ENCODE results near the gene RBM23.
A peak's percentile ranks its signal among the peaks of the same experiment; 100 is the strongest.
"Not testable (repeated sequence)": the region's sequence is repeated elsewhere in the genome, so short reads cannot be mapped to it uniquely, and the experiment has no call there.

Gene RBM23

DNA sequence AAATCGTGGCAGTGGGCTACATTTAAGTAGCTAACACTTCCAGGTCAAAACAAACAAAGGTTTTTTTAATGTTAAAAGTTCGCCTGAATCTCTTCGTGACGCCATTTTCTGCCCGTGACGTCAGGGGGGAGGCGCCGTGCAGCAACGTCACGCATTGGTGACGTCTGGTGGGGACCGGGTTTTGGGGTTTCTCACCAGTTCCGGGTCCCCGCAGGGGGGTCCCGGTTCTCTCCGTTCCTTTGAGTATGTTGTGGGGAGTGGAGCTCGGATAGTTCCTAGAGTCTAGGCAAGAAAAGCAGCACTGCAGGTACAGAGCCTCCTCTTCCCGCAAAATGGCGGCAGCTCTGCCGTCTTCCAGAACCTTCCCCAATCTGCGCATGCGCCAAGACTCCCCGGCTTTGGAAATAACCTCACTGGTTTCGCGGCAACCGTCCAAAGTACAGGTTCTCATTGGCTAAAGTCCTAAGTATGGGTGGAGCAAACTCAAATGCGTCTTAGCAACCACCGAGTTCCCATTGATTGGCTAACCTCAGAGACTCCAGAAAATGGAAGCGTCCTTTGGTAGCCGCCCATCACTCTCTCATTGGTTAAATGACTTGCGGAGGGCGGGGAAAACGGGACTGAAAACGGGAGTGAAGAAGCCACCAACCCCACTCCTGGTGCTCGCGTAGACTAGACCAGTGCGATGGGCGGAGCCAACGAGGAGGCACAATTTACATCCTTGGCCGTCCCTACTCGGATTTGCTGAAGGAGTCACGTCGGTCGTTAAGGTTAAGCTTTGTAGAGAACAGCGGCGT is at the start of gene RBM23:
TSS of gene RBM23 (minus strand) at position 346 of the 797 bp plus-strand sequence.
- H3K27me3 ChIP-seq (ENCODE audit: control insufficient read depth in 5 of 5, insufficient read depth in 4 of 5, low read length in 5 of 5), result peaks cover 0 to 3% (median 0%) of the 10 kb centered on the region in 5 donors
- peaks cover 17 to 34% (median 29%) of the 10 kb centered on the region in 5 donors for H3K36me3 ChIP-seq (ENCODE audit: control insufficient read depth in 5 of 5, insufficient read depth in 5 of 5, low read length in 5 of 5)
- peaks cover 6 to 37% (median 26%) of the 10 kb centered on the region in 5 donors for H3K4me1 ChIP-seq (ENCODE audit: control insufficient read depth in 5 of 5, insufficient read depth in 5 of 5, low read length in 5 of 5)
- H3K9ac ChIP-seq (ENCODE audit: low read length in 5 of 5), result peak within 1 kb of the TSS; percentile 69 to 98 (median 97)
- H3K27ac ChIP-seq (ENCODE audit: low read depth, low read length), result peak within 1 kb of the TSS; percentile 99
- peak within 1 kb of the TSS; percentile 92 to 96 (median 95) for H3K4me3 ChIP-seq (ENCODE audit: low read depth in 1 of 5, low read length in 5 of 5)
- no peaks in the 10 kb centered on the region for H3K9me3 ChIP-seq (ENCODE audit: control insufficient read depth in 5 of 5, low read length in 5 of 5)

DNA sequence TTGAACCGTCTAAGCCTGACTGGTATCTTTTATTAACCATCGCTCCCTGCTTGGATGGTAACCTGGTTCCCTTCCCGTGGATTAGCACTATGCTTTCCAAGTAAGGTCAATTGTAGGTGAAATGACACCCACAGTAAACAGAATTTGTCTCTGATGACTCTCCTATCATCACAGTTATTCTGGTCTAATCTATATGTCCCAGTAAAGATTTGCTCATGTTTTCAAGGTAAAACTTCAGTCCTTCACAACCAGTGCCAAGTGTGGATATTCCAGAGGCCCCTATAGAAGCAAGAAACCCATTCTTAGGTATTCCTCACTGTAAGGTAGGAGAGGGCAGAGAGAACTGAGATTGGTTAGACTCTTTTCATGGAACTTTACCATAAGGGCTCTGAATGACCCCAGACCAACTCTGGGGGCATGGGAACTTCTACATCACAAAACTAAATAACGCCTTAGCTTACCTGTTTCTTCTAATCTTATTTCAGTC is 47.9 kb upstream of the RBM23 start:
- H3K4me1 ChIP-seq (ENCODE audit: control insufficient read depth in 5 of 5, insufficient read depth in 5 of 5, low read length in 5 of 5), result no peaks in the 10 kb centered on the region
- H3K4me3 ChIP-seq (ENCODE audit: low read depth in 1 of 5, low read length in 5 of 5), result no peak overlapping the region
- no peaks in the 10 kb centered on the region for H3K9me3 ChIP-seq (ENCODE audit: control insufficient read depth in 5 of 5, low read length in 5 of 5)
- H3K27me3 ChIP-seq (ENCODE audit: control insufficient read depth in 5 of 5, insufficient read depth in 4 of 5, low read length in 5 of 5), result no peaks in the 10 kb centered on the region
- no peak overlapping the region for H3K27ac ChIP-seq (ENCODE audit: low read depth, low read length)
- H3K9ac ChIP-seq (ENCODE audit: low read length in 5 of 5), result no peak overlapping the region
- no peaks in the 10 kb centered on the region for H3K36me3 ChIP-seq (ENCODE audit: control insufficient read depth in 5 of 5, insufficient read depth in 5 of 5, low read length in 5 of 5)

GRCh38 chr14:22965916-22966782 is 47.2 kb upstream of the RBM23 start:
- not testable (repeated sequence) for H3K4me3 ChIP-seq (ENCODE audit: low read depth in 1 of 5, low read length in 5 of 5); H3K27me3 ChIP-seq (ENCODE audit: control insufficient read depth in 5 of 5, insufficient read depth in 4 of 5, low read length in 5 of 5); H3K36me3 ChIP-seq (ENCODE audit: control insufficient read depth in 5 of 5, insufficient read depth in 5 of 5, low read length in 5 of 5); H3K4me1 ChIP-seq (ENCODE audit: control insufficient read depth in 5 of 5, insufficient read depth in 5 of 5, low read length in 5 of 5); H3K27ac ChIP-seq (ENCODE audit: low read depth, low read length); H3K9ac ChIP-seq (ENCODE audit: low read length in 5 of 5); H3K9me3 ChIP-seq (ENCODE audit: control insufficient read depth in 5 of 5, low read length in 5 of 5)

- no peak overlapping the region for H3K9ac ChIP-seq (ENCODE audit: low read length in 5 of 5)
- no peaks in the 10 kb centered on the region for H3K36me3 ChIP-seq (ENCODE audit: control insufficient read depth in 5 of 5, insufficient read depth in 5 of 5, low read length in 5 of 5)
- H3K4me3 ChIP-seq (ENCODE audit: low read depth in 1 of 5, low read length in 5 of 5), result no peak overlapping the region
- no peaks in the 10 kb centered on the region for H3K27me3 ChIP-seq (ENCODE audit: control insufficient read depth in 5 of 5, insufficient read depth in 4 of 5, low read length in 5 of 5)
- no peaks in the 10 kb centered on the region for H3K9me3 ChIP-seq (ENCODE audit: control insufficient read depth in 5 of 5, low read length in 5 of 5)
- H3K27ac ChIP-seq (ENCODE audit: low read depth, low read length), result no peak overlapping the region
- peaks cover 0 to 4% (median 0%) of the 10 kb centered on the region in 5 donors for H3K4me1 ChIP-seq (ENCODE audit: control insufficient read depth in 5 of 5, insufficient read depth in 5 of 5, low read length in 5 of 5)
Observed at GRCh38 chr14:22962061-22962676, 43.2 kb upstream of the RBM23 start.

DNA sequence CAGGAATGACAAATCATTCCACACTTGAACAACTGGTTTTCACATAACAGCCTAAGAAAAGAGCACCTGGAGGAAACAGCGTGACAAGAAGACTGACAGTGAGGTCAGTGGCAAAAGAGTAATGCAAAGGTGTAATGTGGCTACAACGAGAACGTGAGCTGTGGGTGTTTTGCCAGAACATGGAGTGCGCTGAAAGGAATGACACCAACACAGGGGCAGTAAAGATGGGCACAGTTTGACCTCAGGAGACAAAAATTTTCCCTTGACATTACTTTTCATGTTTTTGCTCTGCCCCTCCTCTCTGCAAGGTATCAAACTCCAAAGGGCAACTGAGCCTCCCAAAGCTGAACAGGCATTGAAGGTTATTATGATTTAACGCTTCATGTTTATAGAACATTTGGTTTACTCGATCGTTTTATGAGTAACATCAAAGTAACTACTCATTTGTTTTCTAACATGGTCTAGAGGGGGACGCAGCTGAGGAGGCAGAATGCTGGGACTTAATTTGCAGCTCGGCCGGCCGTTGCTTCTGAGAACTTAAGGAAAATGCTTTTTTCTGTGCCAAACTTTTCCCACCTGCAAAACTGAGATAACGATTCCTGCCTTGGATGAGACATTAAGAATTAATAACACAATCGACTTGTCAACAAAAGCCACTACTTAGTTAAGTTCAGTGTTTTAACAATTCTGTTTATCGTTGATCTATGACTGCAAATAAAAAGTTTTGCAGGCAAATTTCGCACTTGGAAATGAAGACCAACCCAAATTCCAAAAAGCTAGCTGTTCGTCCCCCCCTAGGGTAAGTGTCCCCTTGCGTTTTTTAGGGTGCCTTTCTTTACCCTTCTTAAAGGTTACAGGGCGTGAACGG is 37.0 kb upstream of the RBM23 start:
- H3K36me3 ChIP-seq (ENCODE audit: control insufficient read depth in 5 of 5, insufficient read depth in 5 of 5, low read length in 5 of 5), result peaks cover 4 to 19% (median 11%) of the 10 kb centered on the region in 5 donors
- peaks cover 0 to 18% (median 12%) of the 10 kb centered on the region in 5 donors for H3K4me1 ChIP-seq (ENCODE audit: control insufficient read depth in 5 of 5, insufficient read depth in 5 of 5, low read length in 5 of 5)

GRCh38 chr14:22952418-22952817 is 33.5 kb upstream of the RBM23 start:
- Histone ChIP-seq H3K36me3 (ENCODE audit: control insufficient read depth in 5 of 5, insufficient read depth in 5 of 5, low read length in 5 of 5) (peaks cover 15 to 36% (median 27%) of the 10 kb centered on the region in 5 donors), H3K27ac (ENCODE audit: low read depth, low read length) (no peak overlapping the region), H3K9ac (ENCODE audit: low read length in 5 of 5) (no peak overlapping the region), H3K9me3 (ENCODE audit: control insufficient read depth in 5 of 5, low read length in 5 of 5) (no peaks in the 10 kb centered on the region), H3K27me3 (ENCODE audit: control insufficient read depth in 5 of 5, insufficient read depth in 4 of 5, low read length in 5 of 5) (no peaks in the 10 kb centered on the region), H3K4me3 (ENCODE audit: low read depth in 1 of 5, low read length in 5 of 5) (no peak overlapping the region), H3K4me1 (ENCODE audit: control insufficient read depth in 5 of 5, insufficient read depth in 5 of 5, low read length in 5 of 5) (peaks cover 0 to 17% (median 12%) of the 10 kb centered on the region in 5 donors)

More for the DNA sequence above, 37.0 kb upstream of the RBM23 start:
- H3K9ac ChIP-seq (ENCODE audit: low read length in 5 of 5), result peak overlapping the region; percentile 70 to 92 (median 85)
- peak overlapping the region; percentile 69 to 92 (median 82) for H3K4me3 ChIP-seq (ENCODE audit: low read depth in 1 of 5, low read length in 5 of 5)
- H3K27ac ChIP-seq (ENCODE audit: low read depth, low read length), result peak overlapping the region; percentile 92
- no peaks in the 10 kb centered on the region for H3K27me3 ChIP-seq (ENCODE audit: control insufficient read depth in 5 of 5, insufficient read depth in 4 of 5, low read length in 5 of 5)
- H3K9me3 ChIP-seq (ENCODE audit: control insufficient read depth in 5 of 5, low read length in 5 of 5), result no peaks in the 10 kb centered on the region

GRCh38 chr14:22951795-22952194 is 32.8 kb upstream of the RBM23 start:
- not testable (repeated sequence) for H3K27me3 ChIP-seq (ENCODE audit: control insufficient read depth in 5 of 5, insufficient read depth in 4 of 5, low read length in 5 of 5); H3K4me3 ChIP-seq (ENCODE audit: low read depth in 1 of 5, low read length in 5 of 5); H3K27ac ChIP-seq (ENCODE audit: low read depth, low read length); H3K9me3 ChIP-seq (ENCODE audit: control insufficient read depth in 5 of 5, low read length in 5 of 5); H3K9ac ChIP-seq (ENCODE audit: low read length in 5 of 5)
- Histone ChIP-seq H3K36me3 (ENCODE audit: control insufficient read depth in 5 of 5, insufficient read depth in 5 of 5, low read length in 5 of 5) (peaks cover 15 to 42% (median 33%) of the 10 kb centered on the region in 5 donors), H3K4me1 (ENCODE audit: control insufficient read depth in 5 of 5, insufficient read depth in 5 of 5, low read length in 5 of 5) (peaks cover 0 to 13% (median 10%) of the 10 kb centered on the region in 5 donors)

- Histone ChIP-seq H3K4me1 (ENCODE audit: control insufficient read depth in 5 of 5, insufficient read depth in 5 of 5, low read length in 5 of 5) (no peaks in the 10 kb centered on the region), H3K4me3 (ENCODE audit: low read depth in 1 of 5, low read length in 5 of 5) (no peak overlapping the region), H3K36me3 (ENCODE audit: control insufficient read depth in 5 of 5, insufficient read depth in 5 of 5, low read length in 5 of 5) (peaks cover 12 to 49% (median 29%) of the 10 kb centered on the region in 5 donors)
Observed at GRCh38 chr14:22945642-22946041, 26.7 kb upstream of the RBM23 start.

DNA sequence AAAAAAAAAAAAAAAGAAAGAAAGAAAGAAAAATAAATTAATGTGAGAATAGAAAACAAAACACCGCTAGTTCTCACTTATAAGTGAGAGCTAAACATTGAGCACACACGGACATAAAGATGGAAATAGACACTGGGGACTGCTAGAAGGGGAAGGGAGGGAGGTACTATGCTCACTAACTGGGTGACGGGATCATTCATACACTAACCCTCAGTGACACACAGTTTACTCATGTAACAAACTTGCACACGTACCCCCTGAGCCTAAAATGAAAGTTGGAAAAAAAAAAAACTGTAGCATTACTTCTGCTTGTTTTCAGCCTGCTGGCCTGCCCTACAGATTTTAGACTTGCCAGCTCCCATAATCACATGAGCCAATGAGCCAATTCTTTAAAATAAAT is 20.7 kb upstream of the RBM23 start:
- H3K27me3 ChIP-seq (ENCODE audit: control insufficient read depth in 5 of 5, insufficient read depth in 4 of 5, low read length in 5 of 5), result no peaks in the 10 kb centered on the region
- peaks cover 0 to 5% (median 0%) of the 10 kb centered on the region in 5 donors for H3K36me3 ChIP-seq (ENCODE audit: control insufficient read depth in 5 of 5, insufficient read depth in 5 of 5, low read length in 5 of 5)
- H3K4me1 ChIP-seq (ENCODE audit: control insufficient read depth in 5 of 5, insufficient read depth in 5 of 5, low read length in 5 of 5), result no peaks in the 10 kb centered on the region
- H3K9ac ChIP-seq (ENCODE audit: low read length in 5 of 5), result no peak overlapping the region
- no peak overlapping the region for H3K4me3 ChIP-seq (ENCODE audit: low read depth in 1 of 5, low read length in 5 of 5)
- H3K27ac ChIP-seq (ENCODE audit: low read depth, low read length), result no peak overlapping the region
- no peaks in the 10 kb centered on the region for H3K9me3 ChIP-seq (ENCODE audit: control insufficient read depth in 5 of 5, low read length in 5 of 5)

More at GRCh38 chr14:22945642-22946041, 26.7 kb upstream of the RBM23 start:
- Histone ChIP-seq H3K27ac (ENCODE audit: low read depth, low read length) (no peak overlapping the region), H3K9me3 (ENCODE audit: control insufficient read depth in 5 of 5, low read length in 5 of 5) (no peaks in the 10 kb centered on the region), H3K9ac (ENCODE audit: low read length in 5 of 5) (no peak overlapping the region), H3K27me3 (ENCODE audit: control insufficient read depth in 5 of 5, insufficient read depth in 4 of 5, low read length in 5 of 5) (no peaks in the 10 kb centered on the region)

Measured in subcutaneous abdominal adipose tissue (tissue), 5 donors.